GM12878 (cell line): ENCODE results near the gene CACNA1G. TPM values are rescaled to one million over a fixed set of nuclear protein-coding genes. Genes with fewer than 3 reads are reported as not detected.

Source experiments
- ATAC-seq: fragments of 200-7000 bp; cut with Tn5 transposase; 3 replicates; pipeline ENCODE4 v1.9.1; 2020; ENCODE audit warnings: mild to moderate bottlenecking, moderate library complexity
- BruUV-seq: library from RNA; stranded (reverse); fragments of 400-500 nt; replicated peaks from 2 replicates; lab custom pipeline; 2021; lab: Mats Ljungman, UMichigan
- CTCF ChIA-PET: fragments of 300-600 bp; sonication (Branson Sonifier 250); formaldehyde crosslinking; extraction: SDS; loops from one replicate; lab custom pipeline; 2021; ENCODE audit warnings: inconsistent platforms; lab: Yijun Ruan, JAX
- POLR2A ChIA-PET: fragments of 350-600 bp; formaldehyde crosslinking; extraction: SDS; loops from one replicate; lab custom pipeline; 2021; ENCODE audit warnings: inconsistent platforms; lab: Charles Lee
- RAD21 ChIA-PET: fragments of 300-600 bp; sonication (Branson Sonifier 250); formaldehyde crosslinking; loops from one replicate; lab custom pipeline; 2023; ENCODE audit warnings: antibody characterized with exemption; ENCODE audit not compliant: unreplicated experiment; lab: Charles Lee
- SMC1A ChIA-PET: fragments of 300-600 bp; sonication (Branson Sonifier 250); formaldehyde crosslinking; loops from one replicate; lab custom pipeline; 2023; ENCODE audit not compliant: unreplicated experiment, uncharacterized antibody; lab: Charles Lee
- DNase-seq: peaks from one replicate; pipeline ENCODE4 v3.0.0-alpha.2; 2011; ENCODE audit warnings: low read depth, low spot score
- FAIRE-seq: peaks from 3 replicates; lab custom pipeline; 2011; peaks lifted over from hg19 to GRCh38; lab: Jason Lieb, UNC
- H2AFZ ChIP-seq: 2 replicates; pipeline ENCODE4 v1.6.0; 2011; ENCODE audit warnings: low read depth, low read length, control low read depth; ENCODE audit not compliant: control insufficient read depth
- H3K27ac ChIP-seq: 2 replicates; pipeline ENCODE4 v1.5.1; 2011; ENCODE audit warnings: control low read depth; ENCODE audit not compliant: control insufficient read depth, insufficient read depth
- H3K27me3 ChIP-seq, 2 experiments: replicated peaks in 1 of 2; 2 replicates each; pipeline versions ENCODE4 v1.6.0 to v1.6.1; 2011; ENCODE audit warnings: low read length in 1 of 2; ENCODE audit not compliant: control insufficient read depth in 2 of 2, insufficient read depth in 2 of 2
- H3K36me3 ChIP-seq, 2 experiments: 2 replicates each; pipeline ENCODE4 v1.5.1; 2011; ENCODE audit warnings: low read length in 1 of 2; ENCODE audit not compliant: control insufficient read depth in 2 of 2, insufficient read depth in 2 of 2
- H3K4me1 ChIP-seq: 2 replicates; pipeline ENCODE4 v1.6.1; 2011; ENCODE audit warnings: mild to moderate bottlenecking, low read length, moderate library complexity, mixed read lengths; ENCODE audit not compliant: control insufficient read depth, insufficient read depth
- H3K4me2 ChIP-seq: 2 replicates; pipeline ENCODE4 v1.6.0; 2011; ENCODE audit warnings: control low read depth; ENCODE audit not compliant: control insufficient read depth, insufficient read depth
- H3K4me3 ChIP-seq: fragments of 200-600 bp; sonication (generic); 2 replicates; pipeline ENCODE4 v1.5.1; 2016
- H3K79me2 ChIP-seq: 2 replicates; pipeline ENCODE4 v1.6.0; 2011; ENCODE audit warnings: low read length; ENCODE audit not compliant: control insufficient read depth, insufficient read depth
- H3K9ac ChIP-seq: 2 replicates; pipeline ENCODE4 v1.8.0; 2011; ENCODE audit warnings: low read length, control low read depth, mixed read lengths; ENCODE audit not compliant: control insufficient read depth, insufficient read depth
- H3K9me3 ChIP-seq: replicated peaks from 3 replicates; pipeline ENCODE4 v1.5.1; 2011; ENCODE audit warnings: mild to moderate bottlenecking, low read length; ENCODE audit not compliant: control insufficient read depth, insufficient read depth
- H4K20me1 ChIP-seq: 2 replicates; pipeline ENCODE4 v1.6.0; 2011; ENCODE audit not compliant: control insufficient read depth, insufficient read depth
- CEBPB ChIP-seq, 2 experiments: fragments of 150-350 bp in 1 of 2; IDR thresholded peaks; 2 replicates each; pipeline ENCODE4 v1.6.1; 2012 to 2014; ENCODE audit warnings: low read depth in 2 of 2, low read length in 2 of 2, borderline replicate concordance in 1 of 2, inconsistent platforms in 1 of 2
- CTCF ChIP-seq, 3 experiments: IDR thresholded peaks in 2 of 3; conservative IDR thresholded peaks in 1 of 3; 2 replicates each; pipeline ENCODE4 v1.5.1; 2011; ENCODE audit warnings: low read depth in 3 of 3, low read length in 3 of 3, mild to moderate bottlenecking in 3 of 3, control low read depth in 2 of 3, moderate library complexity in 2 of 3, inconsistent platforms in 1 of 3, mixed read lengths in 1 of 3; ENCODE audit not compliant: control insufficient read depth in 2 of 3, insufficient read depth in 1 of 3; ENCODE audit errors: extremely low read depth in 1 of 3
- HCFC1 ChIP-seq: fragments of 150-350 bp; IDR thresholded peaks from 2 replicates; pipeline ENCODE4 v1.6.1; 2014; ENCODE audit warnings: low read length
- MEF2A ChIP-seq: IDR thresholded peaks from 2 replicates; pipeline ENCODE4 v1.6.1; 2011; ENCODE audit warnings: low read depth, mild to moderate bottlenecking, low read length, moderate library complexity; ENCODE audit not compliant: insufficient read depth
- POLR2A ChIP-seq: IDR thresholded peaks from 2 replicates; pipeline ENCODE4 v1.6.1; 2011; ENCODE audit warnings: low read depth, mild to moderate bottlenecking, low read length
- SIN3A ChIP-seq: IDR thresholded peaks from 2 replicates; pipeline ENCODE4 v1.6.1; 2012; ENCODE audit warnings: low read depth, low read length, improper control_type of control experiment
- SP1 ChIP-seq: IDR thresholded peaks from one replicate; pipeline ENCODE4 v1.6.1; 2011; ENCODE audit warnings: low read depth, low read length
- STAT1 ChIP-seq: fragments of 450-650 bp; conservative IDR thresholded peaks from 2 replicates; pipeline ENCODE4 v1.6.1; 2014; ENCODE audit warnings: antibody characterized with exemption, mild to moderate bottlenecking
- SUZ12 ChIP-seq: fragments of 200-600 bp; sonication (generic); IDR thresholded peaks from one replicate; pipeline ENCODE4 v1.6.1; 2018; ENCODE audit warnings: antibody characterized with exemption, mild to moderate bottlenecking; ENCODE audit not compliant: unreplicated experiment
- TAF1 ChIP-seq: IDR thresholded peaks from 2 replicates; pipeline ENCODE4 v1.6.1; 2011; ENCODE audit warnings: mild to moderate bottlenecking, low read depth, low read length, borderline replicate concordance
- ZBTB33 ChIP-seq: fragments of 450-650 bp; IDR thresholded peaks from 2 replicates; pipeline ENCODE4 v1.6.1; 2017; ENCODE audit warnings: mild to moderate bottlenecking
- ZNF622 ChIP-seq: fragments of 450-650 bp; IDR thresholded peaks from 2 replicates; pipeline ENCODE4 v1.6.1; 2017; ENCODE audit warnings: mild to moderate bottlenecking, inconsistent platforms
- WGBS: methylation state at CpG from one replicate; pipeline ENCODE4 v1.1.6; 2016; ENCODE audit warnings: low lambda C conversion rate; ENCODE audit not compliant: insufficient replicate concordance, insufficient coverage; ENCODE audit errors: missing lambda C conversion rate; 5-methylcytosine and 5-hydroxymethylcytosine counted together
- in situ Hi-C: fragments of 300-500 bp; cut with MboI; formaldehyde crosslinking; loops from 9 replicates; pipeline ENCODE4 v1.14.3; 2018; ENCODE audit warnings: mixed read lengths
- intact Hi-C: fragments of 100-400 bp; cut with micrococcal nuclease; formaldehyde crosslinking; loops from one replicate; pipeline ENCODE4 v1.14.2; 2022; ENCODE audit not compliant: unreplicated experiment
- polyA plus RNA-seq, 11 experiments: library from polyadenylated mRNA; depleted of rRNA in 4 of 11; unstranded in 6 of 11; stranded (reverse) in 5 of 11; fragments of >200 nt; fragmentation: Nextera tagmentation in 4 of 11; fragmentation: Illumina TruSeq in 1 of 11; extraction: Ambion mirVana in 4 of 11; extraction: Trizol in 1 of 11; gene quantifications; 1 replicate in 1 of 11; 2 replicates in 10 of 11; pipeline versions ENCODE4 v1.2.1 to v1.2.3, GENCODE V29; 2011 to 2016; ENCODE audit warnings: inconsistent platforms in 2 of 11, missing spikeins in 2 of 11, low read depth in 1 of 11
- total RNA-seq, 4 experiments: library from RNA; depleted of rRNA in 3 of 4; stranded (reverse); fragments of >200 nt in 3 of 4; fragmentation: Illumina TruSeq in 1 of 4; extraction: Trizol in 1 of 4; gene quantifications; 2 replicates each; pipeline versions ENCODE4 v1.2.1 to v1.2.3, GENCODE V29; 2013 to 2021

The CACNA1G gene
- total and polyA plus RNA-seq, 10 of the 15 experiments (the other 5 are each of a cell fraction or from before 2014, with no cell fraction given): 0.03 to 0.15 TPM; not detected in 8

DNA sequence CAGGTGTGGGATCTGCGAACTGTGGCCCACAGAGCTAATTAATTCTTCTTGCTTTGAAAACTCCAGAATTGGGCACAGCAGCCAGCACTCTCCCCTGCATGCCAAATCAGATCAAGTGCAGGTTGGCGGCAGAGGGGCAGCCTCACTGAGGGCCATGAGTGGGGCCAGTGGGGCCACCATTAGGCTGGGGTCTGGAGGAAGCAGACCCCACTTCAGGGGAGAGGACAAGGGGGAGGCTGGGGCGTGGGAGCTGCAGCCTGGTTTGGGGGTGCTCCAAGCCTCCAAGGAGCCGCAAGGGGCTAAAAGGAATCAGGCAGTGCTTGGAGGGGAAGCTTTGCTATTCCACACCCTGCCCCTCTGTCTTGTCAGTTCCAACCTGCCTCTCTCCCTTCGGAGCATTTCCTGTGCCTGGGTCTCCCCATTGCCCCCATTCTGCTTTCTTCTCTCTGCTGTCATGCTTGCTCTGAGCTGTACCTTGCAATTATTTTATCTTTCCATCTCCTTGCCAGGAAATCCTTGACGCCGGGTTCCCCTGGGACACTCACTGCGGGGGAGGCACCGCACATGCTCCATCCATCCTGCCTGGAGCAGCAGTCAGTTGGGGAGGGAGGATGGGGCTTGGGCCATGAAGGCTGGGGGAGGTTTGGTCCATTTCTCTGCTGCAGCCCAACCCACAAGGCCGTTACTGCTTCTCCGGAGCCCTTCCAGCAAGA is 70.8 kb downstream of the CACNA1G start:
- Histone ChIP-seq H4K20me1 (no peaks in the 10 kb centered on the region), H3K9me3 (no peaks in the 10 kb centered on the region), H3K4me2 (no peak overlapping the region), H3K4me3 (no peak overlapping the region), H3K79me2 (no peaks in the 10 kb centered on the region; the same call in 1 of the 2 replicates), H3K9ac (no peak overlapping the region), H3K27ac (peak overlapping the region; percentile 61; the same call in 1 of the 2 replicates), H2AFZ (no peak overlapping the region), H3K27me3 (peaks cover 0 to 1% of the 10 kb centered on the region in 2 experiments; a peak in 3 of 4 replicates), H3K36me3 (no peaks in the 10 kb centered on the region), H3K4me1 (peaks cover 11% of the 10 kb centered on the region)
- POLR2A ChIA-PET: interaction anchor here (1.2 to 1.4 kb wide), 3 partner anchors 10 to 66 kb away, joined by 3 to 5 read pairs (median 4); no protein-coding TSS in a partner anchor
- ATAC-seq (no peak), DNase-seq (no peak), FAIRE-seq (no peak)
- no TSS peak for BruUV-seq
- SMC1A ChIA-PET: interaction anchor here (1.7 to 6.8 kb wide), 4 partner anchors 19 to 74 kb away, joined by 5 to 90 read pairs (median 8); no protein-coding TSS in a partner anchor
- intact Hi-C loops: no loop called here
- in situ Hi-C loops: no loop called here
- RAD21 ChIA-PET: interaction anchor here (0.9 to 3.8 kb wide), 7 partner anchors 9 to 233 kb away, joined by 3 to 34 read pairs (median 4); no protein-coding TSS in a partner anchor
- TF ChIP-seq STAT1 (no peak), CEBPB (IDR thresholded peaks at IDR 0.05; ENCODE audit: borderline replicate concordance in 1 of 2, low read depth in 2 of 2, low read length in 2 of 2) (no peak), SP1 (no peak), CTCF (IDR thresholded peaks at IDR 0.05 in 2 of 3, conservative IDR thresholded peaks at IDR 0.05 in 1 of 3; ENCODE audit: control insufficient read depth in 2 of 3, extremely low read depth in 1 of 3, insufficient read depth in 1 of 3, low read depth in 3 of 3, low read length in 3 of 3) (no peak), ZNF622 (no peak), SUZ12 (no peak), MEF2A (no peak), SIN3A (no peak), POLR2A (no peak), ZBTB33 (no peak), HCFC1 (no peak), TAF1 (no peak)
- CTCF ChIA-PET: interaction anchor here (0.5 to 17.1 kb wide), 19 partner anchors 7 to 210 kb away, joined by 3 to 211 read pairs (median 4); partner anchors contain the start of genes ABCC3, LUC7L3 and SPATA20
- 61% methylated on average over 10 of the region's 11 CpGs for WGBS
